ENCODE measurements around the gene PDE5A. TPM values are rescaled to one million over a fixed set of nuclear protein-coding genes. Genes with fewer than 3 reads are reported as not detected.
"Not testable (repeated sequence)": the region's sequence is repeated elsewhere in the genome, so short reads cannot be mapped to it uniquely, and the experiment has no call there.

PDE5A gene
- total and polyA plus RNA-seq, 4 experiments from 2014 or later: 1.00 to 7.0 (median 2.4) TPM

GRCh38 chr4:119666653-119667091, 38.1 kb upstream of the PDE5A start:
- H3K27ac Mint-ChIP-seq: no peak overlapping the region
- CTCF ChIA-PET (ENCODE audit: partially characterized antibody): no interaction called here
- no peaks in the 10 kb centered on the region for H3K4me1 Mint-ChIP-seq
- no peak overlapping the region for H3K27ac ChIP-seq (ENCODE audit: low read depth, low read length)
- POLR2A ChIA-PET (ENCODE audit: partially characterized antibody): no interaction called here
- H3K36me3 ChIP-seq (ENCODE audit: insufficient read depth, low read length): no peaks in the 10 kb centered on the region
- H3K4me3 Mint-ChIP-seq: no peak overlapping the region
- no peaks in the 10 kb centered on the region for H3K4me1 ChIP-seq (ENCODE audit: insufficient read depth, low read length)
- H3K27me3 ChIP-seq (ENCODE audit: insufficient read depth, low read length): no peaks in the 10 kb centered on the region
- H3K9me3 ChIP-seq (ENCODE audit: control insufficient read depth in 1 of 2, low read length in 2 of 2): no peaks in the 10 kb centered on the region
- no peak overlapping the region for H3K4me3 ChIP-seq (ENCODE audit: low read length in 2 of 2)
- intact Hi-C loops (cut with micrococcal nuclease): no loop called here
- peaks cover 0 to 4% (median 0%) of the 10 kb centered on the region in 8 donors for H3K9me3 Mint-ChIP-seq
- H3K27me3 Mint-ChIP-seq: peaks cover 0 to 8% of the 10 kb centered on the region in 2 donors
- DNase-seq: no peak
- no peaks in the 10 kb centered on the region for H3K36me3 Mint-ChIP-seq

GRCh38 chr4:119665752-119666151, 37.1 kb upstream of the PDE5A start:
- Histone ChIP-seq H3K4me1 (ENCODE audit: insufficient read depth, low read length) (no peaks in the 10 kb centered on the region), H3K27ac (ENCODE audit: low read depth, low read length) (no peak overlapping the region), H3K36me3 (ENCODE audit: insufficient read depth, low read length) (no peaks in the 10 kb centered on the region), H3K27me3 (ENCODE audit: insufficient read depth, low read length) (no peaks in the 10 kb centered on the region), H3K4me3 (ENCODE audit: low read length in 2 of 2) (no peak overlapping the region), H3K9me3 (ENCODE audit: control insufficient read depth in 1 of 2, low read length in 2 of 2) (no peaks in the 10 kb centered on the region)
- Mint-ChIP-seq H3K36me3 (no peaks in the 10 kb centered on the region), H3K4me3 (no peak overlapping the region), H3K9me3 (peaks cover 0 to 4% (median 0%) of the 10 kb centered on the region in 8 donors), H3K4me1 (no peaks in the 10 kb centered on the region), H3K27ac (no peak overlapping the region), H3K27me3 (peaks cover 0 to 8% of the 10 kb centered on the region in 2 donors)
- CTCF ChIA-PET (ENCODE audit: partially characterized antibody): no interaction called here
- DNase-seq: no peak
- intact Hi-C loops (cut with micrococcal nuclease): no loop called here
- POLR2A ChIA-PET (ENCODE audit: partially characterized antibody): no interaction called here

- no peak overlapping the region for H3K27ac Mint-ChIP-seq
- ChIA-PET POLR2A (ENCODE audit: partially characterized antibody) (no interaction called here), CTCF (ENCODE audit: partially characterized antibody) (no interaction called here)
- no peaks in the 10 kb centered on the region for H3K36me3 ChIP-seq (ENCODE audit: insufficient read depth, low read length)
- H3K4me3 ChIP-seq (ENCODE audit: low read length in 2 of 2): no peak overlapping the region
- no peak for DNase-seq
- H3K4me1 ChIP-seq (ENCODE audit: insufficient read depth, low read length): no peaks in the 10 kb centered on the region
- H3K9me3 ChIP-seq (ENCODE audit: control insufficient read depth in 1 of 2, low read length in 2 of 2): no peaks in the 10 kb centered on the region
- peaks cover 0 to 8% of the 10 kb centered on the region in 2 donors for H3K27me3 Mint-ChIP-seq
- no peaks in the 10 kb centered on the region for H3K4me1 Mint-ChIP-seq
- H3K4me3 Mint-ChIP-seq: no peak overlapping the region
- H3K9me3 Mint-ChIP-seq: peaks cover 0 to 4% (median 0%) of the 10 kb centered on the region in 8 donors
- no peaks in the 10 kb centered on the region for H3K27me3 ChIP-seq (ENCODE audit: insufficient read depth, low read length)
- intact Hi-C loops (cut with micrococcal nuclease): no loop called here
- no peak overlapping the region for H3K27ac ChIP-seq (ENCODE audit: low read depth, low read length)
- H3K36me3 Mint-ChIP-seq: no peaks in the 10 kb centered on the region
These were observed 35.7 kb upstream of the PDE5A start for GRCh38 chr4:119664168-119664907.

GRCh38 chr4:119663160-119663788, 34.7 kb upstream of the PDE5A start:
- Histone ChIP-seq H3K27me3 (ENCODE audit: insufficient read depth, low read length) (no peaks in the 10 kb centered on the region), H3K4me3 (ENCODE audit: low read length in 2 of 2) (no peak overlapping the region), H3K9me3 (ENCODE audit: control insufficient read depth in 1 of 2, low read length in 2 of 2) (no peaks in the 10 kb centered on the region), H3K36me3 (ENCODE audit: insufficient read depth, low read length) (no peaks in the 10 kb centered on the region), H3K4me1 (ENCODE audit: insufficient read depth, low read length) (no peaks in the 10 kb centered on the region), H3K27ac (ENCODE audit: low read depth, low read length) (no peak overlapping the region)
- Mint-ChIP-seq H3K9me3 (peaks cover 0 to 4% (median 0%) of the 10 kb centered on the region in 8 donors), H3K4me1 (no peaks in the 10 kb centered on the region), H3K27ac (no peak overlapping the region), H3K4me3 (peak overlapping the region in 1 of 8 donors; percentile 7), H3K27me3 (peaks cover 0 to 8% of the 10 kb centered on the region in 2 donors), H3K36me3 (no peaks in the 10 kb centered on the region)
- ChIA-PET CTCF (ENCODE audit: partially characterized antibody) (no interaction called here), POLR2A (ENCODE audit: partially characterized antibody) (no interaction called here)
- DNase-seq: no peak
- intact Hi-C loops (cut with micrococcal nuclease): no loop called here

- H3K9me3 Mint-ChIP-seq, H3K4me1 Mint-ChIP-seq: not testable (repeated sequence)
These were observed 34.0 kb upstream of the PDE5A start for GRCh38 chr4:119662612-119663011.

GRCh38 chr4:119661231-119661630, 32.6 kb upstream of the PDE5A start:
- ChIA-PET POLR2A (ENCODE audit: partially characterized antibody) (no interaction called here), CTCF (ENCODE audit: partially characterized antibody) (no interaction called here)
- Histone ChIP-seq H3K9me3 (ENCODE audit: control insufficient read depth in 1 of 2, low read length in 2 of 2) (no peaks in the 10 kb centered on the region), H3K27ac (ENCODE audit: low read depth, low read length) (no peak overlapping the region), H3K4me3 (ENCODE audit: low read length in 2 of 2) (no peak overlapping the region), H3K36me3 (ENCODE audit: insufficient read depth, low read length) (no peaks in the 10 kb centered on the region), H3K4me1 (ENCODE audit: insufficient read depth, low read length) (no peaks in the 10 kb centered on the region), H3K27me3 (ENCODE audit: insufficient read depth, low read length) (no peaks in the 10 kb centered on the region)
- Mint-ChIP-seq H3K27ac (no peak overlapping the region), H3K4me1 (no peaks in the 10 kb centered on the region), H3K4me3 (no peak overlapping the region), H3K27me3 (peaks cover 0 to 8% of the 10 kb centered on the region in 2 donors), H3K9me3 (peaks cover 0 to 4% (median 0%) of the 10 kb centered on the region in 8 donors), H3K36me3 (no peaks in the 10 kb centered on the region)
- intact Hi-C loops (cut with micrococcal nuclease): no loop called here
- no peak for DNase-seq

More at GRCh38 chr4:119662612-119663011, 34.0 kb upstream of the PDE5A start:
- H3K4me1 ChIP-seq (ENCODE audit: insufficient read depth, low read length); H3K36me3 Mint-ChIP-seq; H3K27me3 ChIP-seq (ENCODE audit: insufficient read depth, low read length); H3K4me3 Mint-ChIP-seq; H3K27ac ChIP-seq (ENCODE audit: low read depth, low read length); H3K4me3 ChIP-seq (ENCODE audit: low read length in 2 of 2); DNase-seq; intact Hi-C loops (cut with micrococcal nuclease); POLR2A ChIA-PET (ENCODE audit: partially characterized antibody); H3K27me3 Mint-ChIP-seq; H3K9me3 ChIP-seq (ENCODE audit: control insufficient read depth in 1 of 2, low read length in 2 of 2); H3K36me3 ChIP-seq (ENCODE audit: insufficient read depth, low read length); CTCF ChIA-PET (ENCODE audit: partially characterized antibody): not testable (repeated sequence)
- H3K27ac Mint-ChIP-seq: peak overlapping the region in 1 of 7 donors; percentile 36

GRCh38 chr4:119659576-119659975, 31.0 kb upstream of the PDE5A start:
- Histone ChIP-seq H3K4me1 (ENCODE audit: insufficient read depth, low read length) (no peaks in the 10 kb centered on the region), H3K27ac (ENCODE audit: low read depth, low read length) (no peak overlapping the region), H3K4me3 (ENCODE audit: low read length in 2 of 2) (no peak overlapping the region), H3K36me3 (ENCODE audit: insufficient read depth, low read length) (no peaks in the 10 kb centered on the region), H3K9me3 (ENCODE audit: control insufficient read depth in 1 of 2, low read length in 2 of 2) (no peaks in the 10 kb centered on the region), H3K27me3 (ENCODE audit: insufficient read depth, low read length) (no peaks in the 10 kb centered on the region)
- CTCF ChIA-PET (ENCODE audit: partially characterized antibody): interaction anchor here (1.4 kb wide), 1 partner anchor 31 kb away, joined by 4 read pairs; the partner anchor contains the start of gene PDE5A
- Mint-ChIP-seq H3K27ac (no peak overlapping the region), H3K4me1 (no peaks in the 10 kb centered on the region), H3K4me3 (no peak overlapping the region), H3K9me3 (peaks cover 0 to 4% (median 0%) of the 10 kb centered on the region in 8 donors), H3K27me3 (peaks cover 0 to 8% of the 10 kb centered on the region in 2 donors), H3K36me3 (no peaks in the 10 kb centered on the region)
- DNase-seq: no peak
- POLR2A ChIA-PET (ENCODE audit: partially characterized antibody): no interaction called here
- intact Hi-C loops (cut with micrococcal nuclease): no loop called here

Measured in CD4-positive, alpha-beta memory T cell (primary cell).